ENCODE measurements around the gene OR2A14.

GRCh38 chr7:144137501-144137900 is 14.5 kb downstream of the OR2A14 start:
- no peak for TF ChIP-seq FOSL2 (CRISPR knock-in tag; IDR thresholded peaks at IDR 0.05)
- TF ChIP-seq, protein P1, sequence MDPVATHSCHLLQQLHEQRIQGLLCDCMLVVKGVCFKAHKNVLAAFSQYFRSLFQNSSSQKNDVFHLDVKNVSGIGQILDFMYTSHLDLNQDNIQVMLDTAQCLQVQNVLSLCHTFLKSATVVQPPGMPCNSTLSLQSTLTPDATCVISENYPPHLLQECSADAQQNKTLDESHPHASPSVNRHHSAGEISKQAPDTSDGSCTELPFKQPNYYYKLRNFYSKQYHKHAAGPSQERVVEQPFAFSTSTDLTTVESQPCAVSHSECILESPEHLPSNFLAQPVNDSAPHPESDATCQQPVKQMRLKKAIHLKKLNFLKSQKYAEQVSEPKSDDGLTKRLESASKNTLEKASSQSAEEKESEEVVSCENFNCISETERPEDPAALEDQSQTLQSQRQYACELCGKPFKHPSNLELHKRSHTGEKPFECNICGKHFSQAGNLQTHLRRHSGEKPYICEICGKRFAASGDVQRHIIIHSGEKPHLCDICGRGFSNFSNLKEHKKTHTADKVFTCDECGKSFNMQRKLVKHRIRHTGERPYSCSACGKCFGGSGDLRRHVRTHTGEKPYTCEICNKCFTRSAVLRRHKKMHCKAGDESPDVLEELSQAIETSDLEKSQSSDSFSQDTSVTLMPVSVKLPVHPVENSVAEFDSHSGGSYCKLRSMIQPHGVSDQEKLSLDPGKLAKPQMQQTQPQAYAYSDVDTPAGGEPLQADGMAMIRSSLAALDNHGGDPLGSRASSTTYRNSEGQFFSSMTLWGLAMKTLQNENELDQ (CRISPR knock-in tag; IDR thresholded peaks at IDR 0.05; ENCODE audit: borderline replicate concordance) = no peak
- TF ChIP-seq RAD21 (CRISPR knock-in tag; IDR thresholded peaks at IDR 0.05) = no peak
- TF ChIP-seq, protein P2, sequence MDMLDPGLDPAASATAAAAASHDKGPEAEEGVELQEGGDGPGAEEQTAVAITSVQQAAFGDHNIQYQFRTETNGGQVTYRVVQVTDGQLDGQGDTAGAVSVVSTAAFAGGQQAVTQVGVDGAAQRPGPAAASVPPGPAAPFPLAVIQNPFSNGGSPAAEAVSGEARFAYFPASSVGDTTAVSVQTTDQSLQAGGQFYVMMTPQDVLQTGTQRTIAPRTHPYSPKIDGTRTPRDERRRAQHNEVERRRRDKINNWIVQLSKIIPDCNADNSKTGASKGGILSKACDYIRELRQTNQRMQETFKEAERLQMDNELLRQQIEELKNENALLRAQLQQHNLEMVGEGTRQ (IDR thresholded peaks at IDR 0.05; ENCODE audit: low read depth, low read length) = no peak
- TF ChIP-seq, protein P2 (CRISPR knock-in tag; IDR thresholded peaks at IDR 0.05; ENCODE audit: borderline replicate concordance) = no peak
- no peak for TF ChIP-seq RNF219 (CRISPR knock-in tag; IDR thresholded peaks at IDR 0.05)
- TF ChIP-seq KLF13 (CRISPR knock-in tag; IDR thresholded peaks at IDR 0.05) = no peak
- peak; percentile 17; the same call in 1 of the 2 replicates for TF ChIP-seq CEBPB (IDR thresholded peaks at IDR 0.05; ENCODE audit: borderline replicate concordance, low read depth, low read length)
- no peak for TF ChIP-seq REL (CRISPR knock-in tag; conservative IDR thresholded peaks at IDR 0.05)
- no peak for TF ChIP-seq SAFB2 (CRISPR knock-in tag; IDR thresholded peaks at IDR 0.05; ENCODE audit: borderline replicate concordance, low read depth)
- TF ChIP-seq FOXP1 (IDR thresholded peaks at IDR 0.05) = no peak
- no peak for TF ChIP-seq FOXP1 (CRISPR knock-in tag; IDR thresholded peaks at IDR 0.05)
- no peak for TF ChIP-seq ZNF350 (CRISPR knock-in tag; IDR thresholded peaks at IDR 0.05; ENCODE audit: borderline replicate concordance, low read depth)
- TF ChIP-seq, protein P3, sequence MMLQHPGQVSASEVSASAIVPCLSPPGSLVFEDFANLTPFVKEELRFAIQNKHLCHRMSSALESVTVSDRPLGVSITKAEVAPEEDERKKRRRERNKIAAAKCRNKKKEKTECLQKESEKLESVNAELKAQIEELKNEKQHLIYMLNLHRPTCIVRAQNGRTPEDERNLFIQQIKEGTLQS (CRISPR knock-in tag; IDR thresholded peaks at IDR 0.05) = no peak
- TF ChIP-seq BCL3 (CRISPR knock-in tag; IDR thresholded peaks at IDR 0.05) = no peak

Measured in HepG2 (cell line).